Transverse colon (tissue), 4 donors: ENCODE measurements around the gene CEP89. TPM values are rescaled to one million over a fixed set of nuclear protein-coding genes. Genes with fewer than 3 reads are reported as not detected.

Experiments
- DNase-seq: peaks from one replicate; pipeline ENCODE4 v3.0.0-alpha.2; 2019
- H3K27ac ChIP-seq, 4 donors: fragments of 200-600 bp; sonication (generic); 2 replicates each; pipeline ENCODE4 v1.5.1; 2016 to 2018; ENCODE audit warnings: inconsistent platforms in 4 of 4
- H3K27me3 ChIP-seq: fragments of 200-600 bp; sonication (generic); 2 replicates; pipeline ENCODE4 v1.5.1; 2017; ENCODE audit warnings: inconsistent platforms
- H3K36me3 ChIP-seq, 4 donors: fragments of 200-600 bp; sonication (generic); 2 replicates each; pipeline ENCODE4 v1.5.1; 2017 to 2019; ENCODE audit warnings: inconsistent platforms in 4 of 4
- H3K4me1 ChIP-seq, 4 donors: fragments of 200-600 bp; sonication (generic); 2 replicates each; pipeline ENCODE4 v1.5.1; 2017 to 2020; ENCODE audit warnings: inconsistent platforms in 4 of 4
- H3K4me3 ChIP-seq, 4 donors: fragments of 200-600 bp; sonication (generic); 1 replicate in 1 of 4; 2 replicates in 3 of 4; pipeline versions ENCODE4 v1.5.1 to v1.6.1; 2017 to 2019; ENCODE audit warnings: inconsistent platforms in 4 of 4
- H3K9me3 ChIP-seq, 2 donors: fragments of 200-600 bp; sonication (generic); 2 replicates each; pipeline ENCODE4 v1.5.1; 2017 to 2019; ENCODE audit warnings: inconsistent platforms in 2 of 2
- CTCF ChIP-seq, 5 experiments: fragments of 200-600 bp in 3 of 5; fragments of 450-650 bp in 2 of 5; sonication (generic) in 3 of 5; IDR thresholded peaks; 1 replicate in 2 of 5; 2 replicates in 3 of 5; pipeline ENCODE4 v1.5.1; 2016 to 2017; ENCODE audit warnings: antibody characterized with exemption in 5 of 5, inconsistent platforms in 3 of 5, mild to moderate bottlenecking in 2 of 5, moderate library complexity in 1 of 5
- EP300 ChIP-seq: sonication (generic); formaldehyde crosslinking; IDR thresholded peaks from one replicate; pipeline ENCODE4 v1.6.1; 2017; ENCODE audit warnings: antibody characterized with exemption, low read depth
- POLR2A ChIP-seq: fragments of 450-650 bp; IDR thresholded peaks from one replicate; pipeline ENCODE4 v1.6.1; 2016; ENCODE audit warnings: antibody characterized with exemption, mild to moderate bottlenecking, moderate library complexity
- POLR2AphosphoS5 ChIP-seq, 3 donors: sonication (generic); formaldehyde crosslinking; IDR thresholded peaks; one replicate each; pipeline ENCODE4 v1.6.1; 2016; ENCODE audit warnings: antibody characterized with exemption in 3 of 3
- WGBS, 2 donors: methylation state at CpG; one replicate each; pipeline ENCODE4 v1.1.5; 2018; ENCODE audit warnings: low coverage in 1 of 2; 5-methylcytosine and 5-hydroxymethylcytosine counted together
- in situ Hi-C, 4 donors: fragments of 200-750 bp; cut with MboI; loops; one replicate each; pipeline versions ENCODE4 v1.15.0 to v1.15.1; 2017; ENCODE audit warnings: low sequenced_read_pairs in 3 of 4, low pct_ligation_motif_present in 1 of 4, low pct_unique_long_range_greater_than_20kb in 1 of 4
- intact Hi-C: fragments of 100-400 bp; cut with DNase I; formaldehyde crosslinking; loops from one replicate; pipeline ENCODE4 v1.15.1; 2023; ENCODE audit warnings: low total_unique reads
- total RNA-seq, 4 donors: library from RNA; depleted of rRNA; stranded (reverse); fragments of >200 nt; gene quantifications; one replicate each; pipeline ENCODE4 v1.1.0, GENCODE V29; 2016

The CEP89 gene
- total RNA-seq, 4 donors from 2014 or later = 4.5 to 39.6 (median 9.4) TPM

GRCh38 chr19:32865326-32865725, 106.4 kb downstream of the CEP89 start:
- WGBS, 2 donors = 83 to 87% methylated on average over 3 to 6 of the region's 6 CpGs
- no peak for DNase-seq
- H3K27ac ChIP-seq = no peak overlapping the region
- intact Hi-C loops (no loop called here), in situ Hi-C loops (no loop called here)
- no peak for TF ChIP-seq POLR2AphosphoS5 (IDR thresholded peaks at IDR 0.05)
- no peak for TF ChIP-seq EP300
- TF ChIP-seq POLR2A = no peak
- TF ChIP-seq CTCF (IDR thresholded peaks at IDR 0.05) = no peak
- H3K4me3 ChIP-seq = no peak overlapping the region
- peaks cover 6% of the 10 kb centered on the region for H3K27me3 ChIP-seq
- no peaks in the 10 kb centered on the region for H3K36me3 ChIP-seq
- no peaks in the 10 kb centered on the region for H3K4me1 ChIP-seq
- no peaks in the 10 kb centered on the region for H3K9me3 ChIP-seq

GRCh38 chr19:32864318-32865007, 107.3 kb downstream of the CEP89 start:
- intact Hi-C loops (no loop called here), in situ Hi-C loops (no loop called here)
- 82 to 83% methylated on average over 4 to 30 of the region's 35 CpGs for WGBS, 2 donors
- DNase-seq = no peak
- TF ChIP-seq CTCF (IDR thresholded peaks at IDR 0.05) (no peak), POLR2AphosphoS5 (IDR thresholded peaks at IDR 0.05) (no peak), POLR2A (no peak), EP300 (no peak)
- Histone ChIP-seq H3K4me3 (no peak overlapping the region), H3K4me1 (no peaks in the 10 kb centered on the region), H3K27me3 (peaks cover 6% of the 10 kb centered on the region), H3K9me3 (no peaks in the 10 kb centered on the region), H3K36me3 (no peaks in the 10 kb centered on the region), H3K27ac (no peak overlapping the region)

- Histone ChIP-seq H3K36me3 (no peaks in the 10 kb centered on the region), H3K27me3 (peaks cover 6% of the 10 kb centered on the region), H3K4me3 (no peak overlapping the region), H3K27ac (no peak overlapping the region), H3K4me1 (no peaks in the 10 kb centered on the region), H3K9me3 (no peaks in the 10 kb centered on the region)
- DNase-seq = no peak
- in situ Hi-C loops (no loop called here), intact Hi-C loops (no loop called here)
- TF ChIP-seq EP300 = no peak
- no peak for TF ChIP-seq POLR2AphosphoS5 (IDR thresholded peaks at IDR 0.05)
- TF ChIP-seq POLR2A = no peak
- TF ChIP-seq CTCF (IDR thresholded peaks at IDR 0.05) = no peak
- 86% methylated on average over 13 of the region's 13 CpGs; no CpG with 5 or more reads in 1 of the 2 donors for WGBS, 2 donors
Observed at GRCh38 chr19:32863841-32864240, 107.9 kb downstream of the CEP89 start.

GRCh38 chr19:32863301-32863700, 108.5 kb downstream of the CEP89 start:
- WGBS, 2 donors = 94 to 97% methylated on average over 6 to 8 of the region's 8 CpGs
- in situ Hi-C loops = no loop called here

More at GRCh38 chr19:32863301-32863700, 108.5 kb downstream of the CEP89 start:
- Histone ChIP-seq H3K9me3 (no peaks in the 10 kb centered on the region), H3K4me1 (no peaks in the 10 kb centered on the region), H3K36me3 (no peaks in the 10 kb centered on the region), H3K27ac (no peak overlapping the region), H3K27me3 (peaks cover 6% of the 10 kb centered on the region), H3K4me3 (no peak overlapping the region)
- no peak for TF ChIP-seq EP300
- TF ChIP-seq POLR2A = no peak
- TF ChIP-seq CTCF (IDR thresholded peaks at IDR 0.05) = no peak
- TF ChIP-seq POLR2AphosphoS5 (IDR thresholded peaks at IDR 0.05) = no peak
- DNase-seq = no peak
- intact Hi-C loops = no loop called here
